ENCODE results near the gene SLC26A11. TPM values are rescaled to one million over a fixed set of nuclear protein-coding genes. Genes with fewer than 3 reads are reported as not detected.

The SLC26A11 gene
- total RNA-seq, 1 experiment from 2014 or later: 37.1 TPM

DNA sequence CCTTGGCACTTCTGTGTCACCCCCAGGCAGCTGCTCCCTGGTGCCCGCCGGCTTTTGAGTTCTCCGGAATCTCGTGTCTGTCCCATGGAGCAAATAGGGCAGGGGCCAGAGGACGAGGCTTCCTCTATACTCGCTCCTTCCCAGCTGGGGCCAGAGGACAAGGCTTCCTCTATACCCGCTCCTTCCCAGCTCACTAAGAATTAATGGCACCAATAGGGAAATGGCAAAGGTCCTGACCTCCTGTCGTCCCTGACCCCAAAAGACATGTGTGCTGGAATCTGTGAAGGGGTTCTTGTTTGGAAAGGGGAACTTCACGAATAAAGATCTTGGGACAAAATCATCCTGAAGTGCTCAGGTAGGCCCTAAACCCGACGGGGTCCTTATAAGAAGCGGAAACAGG lies 7.7 kb upstream of the SLC26A11 start:
- no peaks in the 10 kb centered on the region for H3K27me3 ChIP-seq (replicated peaks; ENCODE audit: control insufficient read depth, insufficient read depth, low read length)
- BruUV-seq (replicated peaks): no TSS peak
- H3K36me3 ChIP-seq (ENCODE audit: control insufficient read depth, insufficient read depth, low read length): peaks cover 2% of the 10 kb centered on the region; the same call in 1 of the 2 replicates
- Mint-ChIP-seq H3K27me3 (ENCODE audit: insufficient read depth, unreplicated experiment) (no peaks in the 10 kb centered on the region), H3K36me3 (ENCODE audit: insufficient read depth, unreplicated experiment) (peaks cover 32% of the 10 kb centered on the region), H3K4me1 (ENCODE audit: low read depth, unreplicated experiment) (no peaks in the 10 kb centered on the region), H3K27ac (ENCODE audit: unreplicated experiment) (no peak overlapping the region), H3K4me3 (ENCODE audit: unreplicated experiment) (no peak overlapping the region), H3K9me3 (ENCODE audit: unreplicated experiment) (no peaks in the 10 kb centered on the region)
- ChIA-PET CTCF (no interaction called here), POLR2A (no interaction called here)
- no peak for DNase-seq
- H3K9me3 ChIP-seq: no peaks in the 10 kb centered on the region
- TF ChIP-seq CTCF (IDR thresholded peaks at IDR 0.05; ENCODE audit: insufficient read depth in 1 of 2, low read depth in 1 of 2, low read length in 1 of 2, severe bottlenecking in 1 of 2, unreplicated experiment in 1 of 2): no peak
- intact Hi-C loops (cut with micrococcal nuclease; ENCODE audit: unreplicated experiment): no loop called here
- no peak overlapping the region for H3K4me3 ChIP-seq (ENCODE audit: low read depth, low read length)
- H3K4me1 ChIP-seq: no peaks in the 10 kb centered on the region

- Mint-ChIP-seq H3K9me3 (ENCODE audit: unreplicated experiment) (no peaks in the 10 kb centered on the region), H3K36me3 (ENCODE audit: insufficient read depth, unreplicated experiment) (peaks cover 32% of the 10 kb centered on the region), H3K27ac (ENCODE audit: unreplicated experiment) (no peak overlapping the region), H3K4me1 (ENCODE audit: low read depth, unreplicated experiment) (no peaks in the 10 kb centered on the region), H3K4me3 (ENCODE audit: unreplicated experiment) (no peak overlapping the region), H3K27me3 (ENCODE audit: insufficient read depth, unreplicated experiment) (no peaks in the 10 kb centered on the region)
- H3K9me3 ChIP-seq: no peaks in the 10 kb centered on the region
- POLR2A ChIA-PET: no interaction called here
- CTCF ChIA-PET: no interaction called here
- H3K4me1 ChIP-seq: no peaks in the 10 kb centered on the region
- DNase-seq: no peak
- no peak for TF ChIP-seq CTCF (IDR thresholded peaks at IDR 0.05; ENCODE audit: insufficient read depth in 1 of 2, low read depth in 1 of 2, low read length in 1 of 2, severe bottlenecking in 1 of 2, unreplicated experiment in 1 of 2)
- H3K4me3 ChIP-seq (ENCODE audit: low read depth, low read length): no peak overlapping the region
- BruUV-seq (replicated peaks): no TSS peak
- H3K27me3 ChIP-seq (replicated peaks; ENCODE audit: control insufficient read depth, insufficient read depth, low read length): no peaks in the 10 kb centered on the region
- peaks cover 3% of the 10 kb centered on the region for H3K36me3 ChIP-seq (ENCODE audit: control insufficient read depth, insufficient read depth, low read length)
- intact Hi-C loops (cut with micrococcal nuclease; ENCODE audit: unreplicated experiment): no loop called here
These were observed 7.1 kb upstream of the SLC26A11 start for GRCh38 chr17:80212962-80213642.

- no TSS peak for BruUV-seq (replicated peaks)
- no peak overlapping the region for H3K4me3 Mint-ChIP-seq (ENCODE audit: unreplicated experiment)
- no peaks in the 10 kb centered on the region for H3K27me3 ChIP-seq (replicated peaks; ENCODE audit: control insufficient read depth, insufficient read depth, low read length)
- DNase-seq: no peak
- H3K4me1 ChIP-seq: no peaks in the 10 kb centered on the region
- H3K9me3 Mint-ChIP-seq (ENCODE audit: unreplicated experiment): no peaks in the 10 kb centered on the region
- H3K36me3 ChIP-seq (ENCODE audit: control insufficient read depth, insufficient read depth, low read length): peaks cover 3% of the 10 kb centered on the region
- no peaks in the 10 kb centered on the region for H3K9me3 ChIP-seq
- no peaks in the 10 kb centered on the region for H3K27me3 Mint-ChIP-seq (ENCODE audit: insufficient read depth, unreplicated experiment)
- ChIA-PET POLR2A (no interaction called here), CTCF (no interaction called here)
- no peak overlapping the region for H3K27ac Mint-ChIP-seq (ENCODE audit: unreplicated experiment)
- no peak for TF ChIP-seq CTCF (IDR thresholded peaks at IDR 0.05; ENCODE audit: insufficient read depth in 1 of 2, low read depth in 1 of 2, low read length in 1 of 2, severe bottlenecking in 1 of 2, unreplicated experiment in 1 of 2)
- peaks cover 32% of the 10 kb centered on the region for H3K36me3 Mint-ChIP-seq (ENCODE audit: insufficient read depth, unreplicated experiment)
- H3K4me3 ChIP-seq (ENCODE audit: low read depth, low read length): no peak overlapping the region
- H3K4me1 Mint-ChIP-seq (ENCODE audit: low read depth, unreplicated experiment): no peaks in the 10 kb centered on the region
- intact Hi-C loops (cut with micrococcal nuclease; ENCODE audit: unreplicated experiment): no loop called here
These were observed 6.6 kb upstream of the SLC26A11 start for GRCh38 chr17:80213643-80213975.

Measured in Caco-2 (cell line).